AG09319 (cell line): ENCODE measurements around the gene S100PBP.

Source experiments
- DNase-seq: peaks from one replicate; pipeline ENCODE4 v3.0.0-alpha.2; 2010; ENCODE audit warnings: low read depth; ENCODE audit errors: extremely low read depth
- TF ChIP-seq, protein P1 (sequence below): IDR thresholded peaks from 2 replicates; pipeline ENCODE4 v1.5.1; 2011; ENCODE audit warnings: low read depth, mild to moderate bottlenecking, inconsistent platforms, low read length, moderate library complexity

S100PBP gene

DNA sequence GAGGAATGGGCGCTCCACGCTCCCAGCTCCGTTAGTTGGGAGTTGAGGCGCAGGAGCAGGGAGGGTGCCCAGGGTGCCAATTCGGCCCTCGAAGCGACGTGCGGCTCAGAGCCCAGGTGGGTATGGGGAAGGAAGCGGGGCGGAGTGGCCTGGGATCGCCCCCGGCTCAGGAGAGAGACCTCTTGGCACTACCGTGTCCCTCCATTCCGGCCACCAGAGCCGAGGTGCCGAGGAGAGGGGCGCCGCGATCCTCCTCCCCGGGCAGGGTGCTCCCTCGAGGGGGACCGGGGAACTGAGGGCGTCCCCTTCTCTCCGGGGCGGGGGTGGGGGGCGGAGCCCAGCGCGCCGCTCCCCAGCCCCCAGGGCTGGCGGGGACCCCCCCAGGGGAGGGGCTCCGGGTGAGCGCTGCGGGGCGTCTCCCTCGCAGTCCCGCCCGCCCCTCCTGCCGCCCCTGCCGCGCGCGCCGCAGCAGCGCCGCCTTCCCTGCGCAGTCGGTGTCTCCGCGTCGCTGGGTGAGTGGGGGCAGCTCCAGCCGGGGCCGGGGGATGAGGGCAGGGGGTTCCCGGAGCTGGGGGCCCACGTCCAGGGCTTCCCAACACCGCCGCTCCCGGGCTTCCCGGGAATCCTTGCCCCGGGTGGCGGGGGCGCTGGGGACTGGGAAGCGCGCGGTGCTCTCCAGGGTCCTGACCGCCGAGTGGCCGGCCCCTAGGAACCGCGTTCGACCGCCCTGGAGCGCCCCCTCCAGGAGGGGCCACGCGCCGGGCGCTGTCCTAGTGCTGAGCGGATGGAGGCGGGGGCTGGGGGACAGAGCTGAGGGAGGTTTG, 68.8 kb downstream of the S100PBP start, which contains the start of gene HPCA:
Gene HPCA, plus strand, starts transcription at position 488 of the 824 bp plus-strand sequence. CDS start 2,408 bp downstream, outside the sequence.
- TF ChIP-seq, protein P1, sequence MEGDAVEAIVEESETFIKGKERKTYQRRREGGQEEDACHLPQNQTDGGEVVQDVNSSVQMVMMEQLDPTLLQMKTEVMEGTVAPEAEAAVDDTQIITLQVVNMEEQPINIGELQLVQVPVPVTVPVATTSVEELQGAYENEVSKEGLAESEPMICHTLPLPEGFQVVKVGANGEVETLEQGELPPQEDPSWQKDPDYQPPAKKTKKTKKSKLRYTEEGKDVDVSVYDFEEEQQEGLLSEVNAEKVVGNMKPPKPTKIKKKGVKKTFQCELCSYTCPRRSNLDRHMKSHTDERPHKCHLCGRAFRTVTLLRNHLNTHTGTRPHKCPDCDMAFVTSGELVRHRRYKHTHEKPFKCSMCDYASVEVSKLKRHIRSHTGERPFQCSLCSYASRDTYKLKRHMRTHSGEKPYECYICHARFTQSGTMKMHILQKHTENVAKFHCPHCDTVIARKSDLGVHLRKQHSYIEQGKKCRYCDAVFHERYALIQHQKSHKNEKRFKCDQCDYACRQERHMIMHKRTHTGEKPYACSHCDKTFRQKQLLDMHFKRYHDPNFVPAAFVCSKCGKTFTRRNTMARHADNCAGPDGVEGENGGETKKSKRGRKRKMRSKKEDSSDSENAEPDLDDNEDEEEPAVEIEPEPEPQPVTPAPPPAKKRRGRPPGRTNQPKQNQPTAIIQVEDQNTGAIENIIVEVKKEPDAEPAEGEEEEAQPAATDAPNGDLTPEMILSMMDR, result peak; percentile 75
- DNase-seq, result no peak

DNA sequence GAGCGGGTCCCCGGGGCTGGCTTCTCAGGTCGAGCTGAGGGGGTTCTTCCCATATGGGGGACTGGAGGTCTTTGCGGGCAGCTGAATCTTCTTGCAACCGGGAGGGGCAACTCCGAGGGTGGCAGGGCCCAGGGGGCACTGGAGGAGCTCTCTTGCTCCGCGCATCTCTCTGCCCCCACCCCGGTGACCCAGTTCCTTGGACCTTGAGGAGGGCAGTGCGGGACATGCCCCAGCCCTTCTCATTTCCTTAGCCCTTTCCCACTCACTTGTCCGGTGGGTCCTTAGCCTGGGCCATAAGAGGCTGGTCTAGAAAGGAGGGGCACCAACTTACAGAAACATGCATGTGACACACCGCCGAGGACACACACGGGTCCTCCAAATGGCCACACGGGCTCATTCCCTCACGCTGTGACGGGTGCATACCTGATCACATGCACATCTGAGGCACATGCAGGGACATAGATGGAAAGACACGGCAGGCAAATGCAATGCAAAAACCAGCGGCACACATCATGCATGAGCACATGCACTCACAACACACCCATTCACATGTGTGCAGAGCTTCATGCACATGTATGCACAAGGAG, 69.5 kb downstream of the S100PBP start:
- DNase-seq, result no peak
- TF ChIP-seq, protein P1, result no peak

GRCh38 chr1:32887623-32888022, 70.2 kb downstream of the S100PBP start:
- DNase-seq, result no peak
- TF ChIP-seq, protein P1, result no peak

DNA sequence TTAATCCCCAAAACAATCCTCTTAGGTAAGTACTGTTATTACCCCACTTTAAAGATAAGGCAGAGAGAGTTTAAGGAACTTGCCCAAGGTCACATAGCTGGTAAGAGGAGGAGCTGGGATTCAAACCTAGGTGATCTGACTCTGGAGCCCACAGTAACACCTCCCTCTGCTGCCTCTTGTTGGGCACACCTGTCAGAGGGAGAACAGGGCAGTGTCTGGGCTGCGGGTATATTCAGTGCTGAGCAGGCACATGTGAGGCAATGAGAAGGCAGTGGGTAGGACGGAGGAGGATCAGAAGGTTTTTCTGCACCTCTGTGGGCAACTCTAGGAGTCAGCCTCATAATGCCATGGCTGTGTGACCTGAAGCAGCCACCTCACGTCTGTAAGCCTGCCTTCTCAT, 70.7 kb downstream of the S100PBP start:
- TF ChIP-seq, protein P1, result no peak
- no peak for DNase-seq

DNA sequence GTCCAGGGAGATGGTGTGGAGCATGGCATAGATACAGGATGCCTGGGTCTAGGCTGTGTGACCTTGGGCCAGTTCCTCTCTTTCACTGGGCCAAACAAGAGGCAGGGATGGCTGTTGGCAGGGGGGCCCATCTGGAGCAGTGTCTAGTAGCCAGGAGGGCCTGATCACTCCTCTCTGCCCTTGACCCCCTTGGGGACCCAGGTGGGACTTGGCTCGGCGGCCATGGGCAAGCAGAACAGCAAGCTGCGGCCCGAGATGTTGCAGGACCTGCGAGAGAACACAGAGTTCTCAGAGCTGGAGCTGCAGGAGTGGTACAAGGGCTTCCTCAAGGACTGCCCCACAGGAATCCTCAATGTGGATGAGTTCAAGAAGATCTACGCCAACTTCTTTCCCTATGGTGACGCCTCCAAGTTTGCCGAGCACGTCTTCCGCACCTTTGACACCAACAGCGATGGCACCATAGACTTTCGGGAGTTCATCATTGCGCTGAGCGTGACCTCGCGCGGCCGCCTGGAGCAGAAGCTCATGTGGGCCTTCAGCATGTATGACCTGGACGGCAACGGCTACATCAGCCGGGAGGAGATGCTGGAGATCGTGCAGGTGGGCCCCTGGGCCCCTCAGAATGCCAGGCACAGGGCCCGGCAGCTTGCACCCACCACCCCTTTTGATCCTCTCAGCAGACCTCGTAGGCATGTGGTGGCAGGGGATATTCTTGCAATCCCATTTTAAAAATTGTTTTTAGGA, 71.4 kb downstream of the S100PBP start:
- TF ChIP-seq, protein P1, result no peak
- DNase-seq, result no peak

DNA sequence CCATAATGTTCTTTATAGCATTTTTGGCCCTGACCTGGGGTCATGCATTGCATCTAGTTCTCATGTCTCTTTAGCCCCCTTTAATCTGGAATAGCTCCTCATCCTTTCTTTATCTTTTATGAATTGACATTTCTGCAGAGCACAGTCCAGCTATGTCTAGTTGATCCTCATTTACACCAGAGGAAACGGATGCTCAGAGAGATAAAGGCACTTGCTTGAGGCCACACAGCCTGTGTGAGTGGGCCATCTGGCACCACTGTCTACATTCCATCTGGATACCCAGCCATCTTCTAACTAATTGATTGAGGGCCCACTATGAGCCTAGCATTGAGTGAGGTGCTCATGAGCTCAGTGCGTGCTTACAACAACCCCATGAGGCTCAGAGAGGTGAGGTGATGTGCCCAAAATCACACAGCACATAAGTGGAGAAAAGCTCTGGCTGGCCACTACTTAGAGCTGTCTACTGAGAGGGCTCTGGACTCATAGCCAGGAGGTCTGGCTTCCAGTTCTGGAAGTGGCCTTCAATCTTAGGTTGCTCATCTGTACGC, 72.4 kb downstream of the S100PBP start:
- TF ChIP-seq, protein P1, result no peak
- DNase-seq, result no peak
